ENCODE results near the gene SLC6A9.

Gene SLC6A9

GRCh38 chr1:43985984-43986595, 45.2 kb downstream of the SLC6A9 start:
- no peak overlapping the region for H3K4me3 ChIP-seq (ENCODE audit: low read depth, low read length)
- DNase-seq (ENCODE audit: low read depth), result no peak
- TF ChIP-seq, protein P1, sequence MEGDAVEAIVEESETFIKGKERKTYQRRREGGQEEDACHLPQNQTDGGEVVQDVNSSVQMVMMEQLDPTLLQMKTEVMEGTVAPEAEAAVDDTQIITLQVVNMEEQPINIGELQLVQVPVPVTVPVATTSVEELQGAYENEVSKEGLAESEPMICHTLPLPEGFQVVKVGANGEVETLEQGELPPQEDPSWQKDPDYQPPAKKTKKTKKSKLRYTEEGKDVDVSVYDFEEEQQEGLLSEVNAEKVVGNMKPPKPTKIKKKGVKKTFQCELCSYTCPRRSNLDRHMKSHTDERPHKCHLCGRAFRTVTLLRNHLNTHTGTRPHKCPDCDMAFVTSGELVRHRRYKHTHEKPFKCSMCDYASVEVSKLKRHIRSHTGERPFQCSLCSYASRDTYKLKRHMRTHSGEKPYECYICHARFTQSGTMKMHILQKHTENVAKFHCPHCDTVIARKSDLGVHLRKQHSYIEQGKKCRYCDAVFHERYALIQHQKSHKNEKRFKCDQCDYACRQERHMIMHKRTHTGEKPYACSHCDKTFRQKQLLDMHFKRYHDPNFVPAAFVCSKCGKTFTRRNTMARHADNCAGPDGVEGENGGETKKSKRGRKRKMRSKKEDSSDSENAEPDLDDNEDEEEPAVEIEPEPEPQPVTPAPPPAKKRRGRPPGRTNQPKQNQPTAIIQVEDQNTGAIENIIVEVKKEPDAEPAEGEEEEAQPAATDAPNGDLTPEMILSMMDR (IDR thresholded peaks at IDR 0.05; ENCODE audit: insufficient read depth, low read depth, low read length, missing control alignments), result no peak

DNA sequence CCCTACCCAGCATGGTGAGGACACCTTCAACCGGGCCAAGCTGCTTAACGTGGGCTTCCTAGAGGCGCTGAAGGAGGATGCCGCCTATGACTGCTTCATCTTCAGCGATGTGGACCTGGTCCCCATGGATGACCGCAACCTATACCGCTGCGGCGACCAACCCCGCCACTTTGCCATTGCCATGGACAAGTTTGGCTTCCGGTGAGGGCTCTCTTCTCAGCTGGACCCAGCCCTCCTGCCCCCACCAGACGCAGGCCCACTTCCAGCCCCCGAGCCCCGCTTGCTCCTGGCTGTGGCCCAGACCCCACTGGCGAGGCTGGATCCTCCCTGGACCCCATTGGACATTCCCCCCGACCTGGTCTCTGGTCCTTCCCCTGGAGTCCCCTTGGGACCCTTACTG, 46.4 kb downstream of the SLC6A9 start:
- TF ChIP-seq, protein P1 (IDR thresholded peaks at IDR 0.05; ENCODE audit: insufficient read depth, low read depth, low read length, missing control alignments), result no peak
- no peak overlapping the region for H3K4me3 ChIP-seq (ENCODE audit: low read depth, low read length)
- no peak for DNase-seq (ENCODE audit: low read depth)

GRCh38 chr1:43983253-43983899, 47.9 kb downstream of the SLC6A9 start:
- no peak overlapping the region for H3K4me3 ChIP-seq (ENCODE audit: low read depth, low read length)
- no peak for DNase-seq (ENCODE audit: low read depth)
- TF ChIP-seq, protein P1 (IDR thresholded peaks at IDR 0.05; ENCODE audit: insufficient read depth, low read depth, low read length, missing control alignments), result no peak

DNA sequence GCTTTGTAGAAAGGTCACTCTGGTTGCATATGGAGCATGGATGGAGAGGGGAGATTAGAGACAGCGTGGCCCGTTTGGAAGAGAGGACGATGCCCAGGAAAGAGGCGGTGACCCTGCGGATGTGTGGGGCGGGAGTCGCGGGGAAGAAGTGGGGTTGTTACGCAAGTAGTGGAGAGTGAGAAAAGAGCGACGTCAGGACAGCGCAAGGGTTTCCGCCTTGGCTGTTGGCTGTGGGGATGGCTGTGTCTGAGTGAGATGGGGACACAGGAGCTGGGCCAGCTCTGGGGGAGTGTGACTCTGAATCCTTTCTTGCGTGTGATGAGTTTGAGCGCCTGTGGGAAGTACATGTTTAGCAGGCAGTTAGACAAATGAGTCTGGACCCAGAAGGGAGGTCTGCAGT, 48.5 kb downstream of the SLC6A9 start:
- TF ChIP-seq, protein P1 (IDR thresholded peaks at IDR 0.05; ENCODE audit: insufficient read depth, low read depth, low read length, missing control alignments), result no peak
- DNase-seq (ENCODE audit: low read depth), result no peak
- no peak overlapping the region for H3K4me3 ChIP-seq (ENCODE audit: low read depth, low read length)

DNA sequence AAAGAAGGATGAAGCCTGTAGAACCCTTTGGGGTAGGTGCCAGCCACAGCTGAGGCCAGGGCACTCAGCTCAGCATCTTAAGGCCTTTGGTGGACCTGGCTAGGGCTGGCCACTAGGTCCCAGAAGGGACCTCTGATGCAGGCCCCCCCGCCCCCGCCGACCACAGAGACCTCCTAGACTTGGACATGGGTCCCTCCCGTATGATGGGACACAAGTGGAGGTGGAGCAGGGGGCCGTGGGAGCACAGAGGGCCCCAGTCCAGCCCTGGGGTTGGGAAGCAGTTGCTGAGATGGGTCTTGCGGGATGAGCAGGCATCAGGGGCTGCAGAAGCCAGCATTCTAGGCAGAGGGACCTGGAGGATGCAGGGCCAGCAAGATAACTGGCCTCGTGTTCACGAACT, 49.0 kb downstream of the SLC6A9 start:
- TF ChIP-seq, protein P1 (IDR thresholded peaks at IDR 0.05; ENCODE audit: insufficient read depth, low read depth, low read length, missing control alignments), result no peak
- no peak for DNase-seq (ENCODE audit: low read depth)
- no peak overlapping the region for H3K4me3 ChIP-seq (ENCODE audit: low read depth, low read length)

- no peak overlapping the region for H3K4me3 ChIP-seq (ENCODE audit: low read depth, low read length)
- DNase-seq (ENCODE audit: low read depth), result no peak
- TF ChIP-seq, protein P1 (IDR thresholded peaks at IDR 0.05; ENCODE audit: insufficient read depth, low read depth, low read length, missing control alignments), result no peak
Measured at GRCh38 chr1:43981636-43982035, 49.6 kb downstream of the SLC6A9 start.

GRCh38 chr1:43981135-43981491, 50.1 kb downstream of the SLC6A9 start:
- no peak for DNase-seq (ENCODE audit: low read depth)
- TF ChIP-seq, protein P1 (IDR thresholded peaks at IDR 0.05; ENCODE audit: insufficient read depth, low read depth, low read length, missing control alignments), result no peak
- H3K4me3 ChIP-seq (ENCODE audit: low read depth, low read length), result no peak overlapping the region
